Kidney epithelial cell (primary cell): ENCODE data around the gene NCKAP5. TPM values are rescaled to one million over a fixed set of nuclear protein-coding genes. Genes with fewer than 3 reads are reported as not detected.

Source experiments
- DNase-seq: peaks from one replicate; pipeline ENCODE4 v3.0.0-alpha.2; 2010; ENCODE audit warnings: low read depth
- H3K27me3 ChIP-seq: 2 replicates; pipeline ENCODE4 v1.6.0; 2011; ENCODE audit warnings: low read length; ENCODE audit not compliant: control insufficient read depth, insufficient read depth
- H3K36me3 ChIP-seq: 2 replicates; pipeline ENCODE4 v1.5.1; 2011; ENCODE audit warnings: low read length; ENCODE audit not compliant: control insufficient read depth, insufficient read depth
- H3K4me3 ChIP-seq: 2 replicates; pipeline ENCODE4 v1.5.1; 2011; ENCODE audit warnings: low read depth, mild to moderate bottlenecking, control low read depth, low read length
- CTCF ChIP-seq: IDR thresholded peaks from 2 replicates; pipeline ENCODE4 v1.5.1; 2011; ENCODE audit warnings: mild to moderate bottlenecking, moderate library complexity, low read length, control low read depth, inconsistent platforms; ENCODE audit not compliant: insufficient read depth, poor library complexity, severe bottlenecking
- total RNA-seq: library from RNA; depleted of rRNA; stranded (reverse); fragments of >200 nt; gene quantifications from 2 replicates; pipeline ENCODE4 v1.2.3, GENCODE V29; 2015

The NCKAP5 gene
- total RNA-seq, 1 donor from 2014 or later = 0.33 TPM

GRCh38 chr2:132984731-132985130, 583.5 kb downstream of the NCKAP5 start:
- Histone ChIP-seq H3K4me3 (no peak overlapping the region), H3K36me3 (no peaks in the 10 kb centered on the region), H3K27me3 (no peaks in the 10 kb centered on the region)
- no peak for TF ChIP-seq CTCF
- DNase-seq = no peak

- no peak for DNase-seq
- TF ChIP-seq CTCF = no peak
- no peaks in the 10 kb centered on the region for H3K36me3 ChIP-seq
- no peaks in the 10 kb centered on the region for H3K27me3 ChIP-seq
- no peak overlapping the region for H3K4me3 ChIP-seq
Observed at GRCh38 chr2:132980304-132980703, 588.0 kb downstream of the NCKAP5 start.

GRCh38 chr2:132979339-132980093, 588.7 kb downstream of the NCKAP5 start:
- no peak for DNase-seq
- no peak overlapping the region for H3K4me3 ChIP-seq
- H3K27me3 ChIP-seq = no peaks in the 10 kb centered on the region
- no peaks in the 10 kb centered on the region for H3K36me3 ChIP-seq
- no peak for TF ChIP-seq CTCF

- no peak for DNase-seq
- no peaks in the 10 kb centered on the region for H3K27me3 ChIP-seq
- TF ChIP-seq CTCF = no peak
- no peak overlapping the region for H3K4me3 ChIP-seq
- no peaks in the 10 kb centered on the region for H3K36me3 ChIP-seq
Observed at GRCh38 chr2:132978840-132979239, 589.4 kb downstream of the NCKAP5 start.

- no peak for DNase-seq
- H3K36me3 ChIP-seq = no peaks in the 10 kb centered on the region
- no peak for TF ChIP-seq CTCF
- H3K4me3 ChIP-seq = no peak overlapping the region
- no peaks in the 10 kb centered on the region for H3K27me3 ChIP-seq
Observed at GRCh38 chr2:132977812-132978529, 590.3 kb downstream of the NCKAP5 start.
